HFFc6 (cell line): Measurements from ENCODE around the gene CCND2. TPM values are rescaled to one million over a fixed set of nuclear protein-coding genes. Genes with fewer than 3 reads are reported as not detected.

Experiments
- DNase-seq: peaks from one replicate; pipeline ENCODE4 v3.0.0-alpha.2; 2018
- H3K27ac Mint-ChIP-seq: 2 replicates; pipeline ENCODE4 v1.8.0; 2020; ENCODE audit warnings: mild to moderate bottlenecking, mixed read lengths
- H3K27me3 Mint-ChIP-seq: 2 replicates; pipeline ENCODE4 v1.8.0; 2021; ENCODE audit warnings: mild to moderate bottlenecking, moderate library complexity, mixed read lengths; ENCODE audit not compliant: insufficient read depth
- H3K36me3 Mint-ChIP-seq: 2 replicates; pipeline ENCODE4 v1.8.0; 2021; ENCODE audit warnings: low read depth, mixed read lengths
- H3K4me1 Mint-ChIP-seq: 2 replicates; pipeline ENCODE4 v1.8.0; 2020; ENCODE audit warnings: low read depth, mixed read lengths
- H3K4me3 Mint-ChIP-seq: 2 replicates; pipeline ENCODE4 v1.8.0; 2020; ENCODE audit warnings: mild to moderate bottlenecking, moderate library complexity, mixed read lengths
- H3K9me3 Mint-ChIP-seq: 2 replicates; pipeline ENCODE4 v1.8.0; 2020; ENCODE audit warnings: mild to moderate bottlenecking, mixed read lengths
- CTCF ChIP-seq: fragments of 200-600 bp; sonication (generic); IDR thresholded peaks from 2 replicates; pipeline ENCODE4 v1.5.0; 2021; ENCODE audit warnings: antibody characterized with exemption, mild to moderate bottlenecking
- total RNA-seq, 6 experiments: library from RNA; stranded (reverse); fragmentation: NEBNext Ultra II Directional; extraction: Animal tissue kit (Norgen Biotek cat#: 25700); gene quantifications; 2 replicates in 1 of 6; 3 replicates in 5 of 6; pipeline ENCODE4 v1.2.3, GENCODE V29; 2021

Gene CCND2
- total RNA-seq, 6 experiments from 2014 or later, result 5.7 to 27.2 (median 24.5) TPM

- H3K4me3 Mint-ChIP-seq, result peak overlapping the region; percentile 80
- H3K27ac Mint-ChIP-seq, result peak overlapping the region; percentile 51; the same call in 1 of the 2 replicates
- peaks cover 36% of the 10 kb centered on the region for H3K4me1 Mint-ChIP-seq
- no peaks in the 10 kb centered on the region for H3K36me3 Mint-ChIP-seq
- H3K9me3 Mint-ChIP-seq, result no peaks in the 10 kb centered on the region
- DNase-seq, result peak; percentile 4
- H3K27me3 Mint-ChIP-seq, result peaks cover 64% of the 10 kb centered on the region
- no peak for TF ChIP-seq CTCF
These were observed 1.7 kb downstream of the CCND2 start for GRCh38 chr12:4275016-4275869.

DNA sequence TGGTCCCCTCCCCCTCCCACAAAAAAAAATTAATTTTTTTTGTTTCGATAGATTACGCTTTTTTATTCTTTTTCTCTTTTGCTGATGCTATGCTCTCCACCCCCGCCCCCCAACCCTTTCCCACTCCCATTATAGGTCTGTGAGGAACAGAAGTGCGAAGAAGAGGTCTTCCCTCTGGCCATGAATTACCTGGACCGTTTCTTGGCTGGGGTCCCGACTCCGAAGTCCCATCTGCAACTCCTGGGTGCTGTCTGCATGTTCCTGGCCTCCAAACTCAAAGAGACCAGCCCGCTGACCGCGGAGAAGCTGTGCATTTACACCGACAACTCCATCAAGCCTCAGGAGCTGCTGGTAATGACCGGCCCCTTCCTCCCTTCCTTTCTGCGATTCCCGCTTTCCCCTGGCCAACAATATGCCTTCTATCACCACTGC lies 2.3 kb downstream of the CCND2 start:
- Mint-ChIP-seq H3K4me3 (peak overlapping the region; percentile 80), H3K36me3 (no peaks in the 10 kb centered on the region), H3K9me3 (no peaks in the 10 kb centered on the region), H3K27me3 (peaks cover 59% of the 10 kb centered on the region), H3K4me1 (peaks cover 38% of the 10 kb centered on the region), H3K27ac (no peak overlapping the region)
- no peak for TF ChIP-seq CTCF
- no peak for DNase-seq

GRCh38 chr12:4276524-4277204 lies 3.1 kb downstream of the CCND2 start:
- peaks cover 54% of the 10 kb centered on the region for H3K27me3 Mint-ChIP-seq
- TF ChIP-seq CTCF, result peak; percentile 94
- H3K4me1 Mint-ChIP-seq, result peaks cover 39% of the 10 kb centered on the region
- no peaks in the 10 kb centered on the region for H3K36me3 Mint-ChIP-seq
- H3K9me3 Mint-ChIP-seq, result no peaks in the 10 kb centered on the region
- DNase-seq, result peak; percentile 64
- H3K4me3 Mint-ChIP-seq, result no peak overlapping the region
- H3K27ac Mint-ChIP-seq, result no peak overlapping the region

DNA sequence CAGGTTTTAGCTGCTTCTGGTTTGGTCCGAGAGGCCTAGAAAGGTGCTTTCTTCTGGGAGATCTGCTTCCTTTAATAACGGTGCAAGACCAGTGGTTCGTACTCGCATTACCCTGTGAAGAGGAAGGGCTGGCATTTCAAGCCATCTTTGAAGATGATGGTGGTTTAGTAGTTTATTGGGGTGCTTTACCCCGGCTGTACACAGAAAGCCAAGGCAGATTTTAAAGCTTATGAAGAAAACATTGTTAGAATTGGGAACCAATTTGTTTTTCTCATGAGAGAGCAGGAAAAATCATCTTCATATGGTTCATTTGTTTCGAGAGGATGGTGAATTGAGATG lies 3.6 kb downstream of the CCND2 start:
- H3K36me3 Mint-ChIP-seq, result no peaks in the 10 kb centered on the region
- peak; percentile 67 for TF ChIP-seq CTCF
- peaks cover 57% of the 10 kb centered on the region for H3K27me3 Mint-ChIP-seq
- DNase-seq, result no peak
- H3K27ac Mint-ChIP-seq, result no peak overlapping the region
- no peaks in the 10 kb centered on the region for H3K9me3 Mint-ChIP-seq
- no peak overlapping the region for H3K4me3 Mint-ChIP-seq
- peaks cover 39% of the 10 kb centered on the region for H3K4me1 Mint-ChIP-seq

GRCh38 chr12:4277857-4278256 lies 4.3 kb downstream of the CCND2 start:
- no peak for DNase-seq
- no peaks in the 10 kb centered on the region for H3K36me3 Mint-ChIP-seq

More at GRCh38 chr12:4277857-4278256, 4.3 kb downstream of the CCND2 start:
- no peak overlapping the region for H3K27ac Mint-ChIP-seq
- no peak overlapping the region for H3K4me3 Mint-ChIP-seq
- H3K27me3 Mint-ChIP-seq, result peaks cover 57% of the 10 kb centered on the region
- H3K9me3 Mint-ChIP-seq, result no peaks in the 10 kb centered on the region
- no peak for TF ChIP-seq CTCF
- H3K4me1 Mint-ChIP-seq, result peaks cover 39% of the 10 kb centered on the region
